ENCODE data around the gene ZIC4.

ZIC4 gene

GRCh38 chr3:147379651-147380050, 26.7 kb downstream of the ZIC4 start:
- ATAC-seq, result no peak
- Mint-ChIP-seq H3K36me3 (no peaks in the 10 kb centered on the region), H3K27me3 (peaks cover 69% of the 10 kb centered on the region), H3K27ac (no peak overlapping the region), H3K4me3 (no peak overlapping the region), H3K4me1 (no peaks in the 10 kb centered on the region), H3K9me3 (no peaks in the 10 kb centered on the region)

- Mint-ChIP-seq H3K4me1 (no peaks in the 10 kb centered on the region), H3K27me3 (peaks cover 69% of the 10 kb centered on the region), H3K9me3 (no peaks in the 10 kb centered on the region), H3K4me3 (no peak overlapping the region), H3K36me3 (no peaks in the 10 kb centered on the region), H3K27ac (no peak overlapping the region)
- no peak for ATAC-seq
Observed at GRCh38 chr3:147377412-147378367, 28.7 kb downstream of the ZIC4 start.

- H3K4me1 Mint-ChIP-seq, result no peaks in the 10 kb centered on the region
- no peak for ATAC-seq
- H3K9me3 Mint-ChIP-seq, result no peaks in the 10 kb centered on the region
- peaks cover 77% of the 10 kb centered on the region for H3K27me3 Mint-ChIP-seq
- H3K27ac Mint-ChIP-seq, result no peak overlapping the region
- no peaks in the 10 kb centered on the region for H3K36me3 Mint-ChIP-seq
- H3K4me3 Mint-ChIP-seq, result no peak overlapping the region
Observed at GRCh38 chr3:147373301-147373700, 33.0 kb downstream of the ZIC4 start.

- Mint-ChIP-seq H3K4me1 (no peaks in the 10 kb centered on the region), H3K27ac (no peak overlapping the region), H3K27me3 (peaks cover 74% of the 10 kb centered on the region), H3K9me3 (no peaks in the 10 kb centered on the region), H3K36me3 (no peaks in the 10 kb centered on the region), H3K4me3 (no peak overlapping the region)
- ATAC-seq, result no peak
Observed at GRCh38 chr3:147372525-147373027, 33.8 kb downstream of the ZIC4 start.

GRCh38 chr3:147371771-147372340, 34.5 kb downstream of the ZIC4 start:
- ATAC-seq, result no peak
- no peak overlapping the region for H3K4me3 Mint-ChIP-seq
- H3K27me3 Mint-ChIP-seq, result peaks cover 67% of the 10 kb centered on the region
- H3K4me1 Mint-ChIP-seq, result no peaks in the 10 kb centered on the region
- H3K36me3 Mint-ChIP-seq, result no peaks in the 10 kb centered on the region
- H3K27ac Mint-ChIP-seq, result no peak overlapping the region
- H3K9me3 Mint-ChIP-seq, result no peaks in the 10 kb centered on the region

GRCh38 chr3:147371140-147371539, 35.2 kb downstream of the ZIC4 start:
- H3K36me3 Mint-ChIP-seq, result no peaks in the 10 kb centered on the region
- no peak overlapping the region for H3K4me3 Mint-ChIP-seq
- H3K4me1 Mint-ChIP-seq, result no peaks in the 10 kb centered on the region
- peaks cover 67% of the 10 kb centered on the region for H3K27me3 Mint-ChIP-seq
- H3K9me3 Mint-ChIP-seq, result no peaks in the 10 kb centered on the region
- ATAC-seq, result no peak
- no peak overlapping the region for H3K27ac Mint-ChIP-seq

GRCh38 chr3:147370349-147370748, 36.0 kb downstream of the ZIC4 start:
- no peak for ATAC-seq
- H3K27me3 Mint-ChIP-seq, result peaks cover 67% of the 10 kb centered on the region
- no peaks in the 10 kb centered on the region for H3K4me1 Mint-ChIP-seq
- H3K4me3 Mint-ChIP-seq, result no peak overlapping the region
- H3K9me3 Mint-ChIP-seq, result no peaks in the 10 kb centered on the region
- no peak overlapping the region for H3K27ac Mint-ChIP-seq
- H3K36me3 Mint-ChIP-seq, result no peaks in the 10 kb centered on the region

GRCh38 chr3:147369661-147370123, 36.7 kb downstream of the ZIC4 start:
- H3K9me3 Mint-ChIP-seq, result peaks cover 4% of the 10 kb centered on the region
- H3K4me3 Mint-ChIP-seq, result no peak overlapping the region
- no peak for ATAC-seq
- no peak overlapping the region for H3K27ac Mint-ChIP-seq
- H3K4me1 Mint-ChIP-seq, result no peaks in the 10 kb centered on the region
- H3K36me3 Mint-ChIP-seq, result no peaks in the 10 kb centered on the region
- H3K27me3 Mint-ChIP-seq, result peaks cover 71% of the 10 kb centered on the region

- Mint-ChIP-seq H3K27me3 (peaks cover 71% of the 10 kb centered on the region), H3K4me1 (no peaks in the 10 kb centered on the region), H3K36me3 (no peaks in the 10 kb centered on the region), H3K4me3 (no peak overlapping the region), H3K27ac (no peak overlapping the region), H3K9me3 (peaks cover 7% of the 10 kb centered on the region)
- no peak for ATAC-seq
Observed at GRCh38 chr3:147369231-147369630, 37.1 kb downstream of the ZIC4 start.

- no peaks in the 10 kb centered on the region for H3K4me1 Mint-ChIP-seq
- H3K4me3 Mint-ChIP-seq, result no peak overlapping the region
- no peak for ATAC-seq
- peaks cover 68% of the 10 kb centered on the region for H3K27me3 Mint-ChIP-seq
- no peaks in the 10 kb centered on the region for H3K36me3 Mint-ChIP-seq
- H3K27ac Mint-ChIP-seq, result no peak overlapping the region
- peaks cover 7% of the 10 kb centered on the region for H3K9me3 Mint-ChIP-seq
Observed at GRCh38 chr3:147368561-147369221, 37.7 kb downstream of the ZIC4 start.

- no peak overlapping the region for H3K4me3 Mint-ChIP-seq
- peaks cover 7% of the 10 kb centered on the region for H3K9me3 Mint-ChIP-seq
- no peak for ATAC-seq
- no peaks in the 10 kb centered on the region for H3K4me1 Mint-ChIP-seq
- H3K36me3 Mint-ChIP-seq, result no peaks in the 10 kb centered on the region
- H3K27ac Mint-ChIP-seq, result no peak overlapping the region
- H3K27me3 Mint-ChIP-seq, result peaks cover 63% of the 10 kb centered on the region
Observed at GRCh38 chr3:147368151-147368550, 38.2 kb downstream of the ZIC4 start.

- no peak for ATAC-seq
- H3K4me3 Mint-ChIP-seq, result no peak overlapping the region
- H3K27me3 Mint-ChIP-seq, result peaks cover 58% of the 10 kb centered on the region
- no peak overlapping the region for H3K27ac Mint-ChIP-seq
- H3K36me3 Mint-ChIP-seq, result no peaks in the 10 kb centered on the region
- peaks cover 7% of the 10 kb centered on the region for H3K9me3 Mint-ChIP-seq
- no peaks in the 10 kb centered on the region for H3K4me1 Mint-ChIP-seq
Observed at GRCh38 chr3:147367676-147368075, 38.7 kb downstream of the ZIC4 start.

- Mint-ChIP-seq H3K36me3 (no peaks in the 10 kb centered on the region), H3K27ac (no peak overlapping the region), H3K4me3 (no peak overlapping the region), H3K27me3 (peaks cover 46% of the 10 kb centered on the region), H3K9me3 (peaks cover 7% of the 10 kb centered on the region), H3K4me1 (no peaks in the 10 kb centered on the region)
- ATAC-seq, result peak; percentile 31
Observed at GRCh38 chr3:147365196-147366115, 40.9 kb downstream of the ZIC4 start.

GRCh38 chr3:147364771-147365170, 41.6 kb downstream of the ZIC4 start:
- Mint-ChIP-seq H3K27me3 (peaks cover 46% of the 10 kb centered on the region), H3K27ac (no peak overlapping the region), H3K36me3 (no peaks in the 10 kb centered on the region), H3K4me3 (no peak overlapping the region), H3K9me3 (peaks cover 7% of the 10 kb centered on the region), H3K4me1 (no peaks in the 10 kb centered on the region)
- no peak for ATAC-seq
